Lung microvascular endothelial cell (primary cell): Measurements from ENCODE around the gene NLGN1. TPM values are rescaled to one million over a fixed set of nuclear protein-coding genes. Genes with fewer than 3 reads are reported as not detected.

Source experiments
- DNase-seq, 2 donors: peaks; one replicate each; pipeline versions ENCODE4 v3.0.0 to v3.0.0-alpha.2; 2010; ENCODE audit warnings: low read depth in 2 of 2
- total RNA-seq: library from RNA; depleted of rRNA; stranded (reverse); fragments of >200 nt; gene quantifications from 2 replicates; pipeline ENCODE4 v1.2.1, GENCODE V29; 2014

The NLGN1 gene
- total RNA-seq, 1 donor from 2014 or later = 0.20 TPM

DNA sequence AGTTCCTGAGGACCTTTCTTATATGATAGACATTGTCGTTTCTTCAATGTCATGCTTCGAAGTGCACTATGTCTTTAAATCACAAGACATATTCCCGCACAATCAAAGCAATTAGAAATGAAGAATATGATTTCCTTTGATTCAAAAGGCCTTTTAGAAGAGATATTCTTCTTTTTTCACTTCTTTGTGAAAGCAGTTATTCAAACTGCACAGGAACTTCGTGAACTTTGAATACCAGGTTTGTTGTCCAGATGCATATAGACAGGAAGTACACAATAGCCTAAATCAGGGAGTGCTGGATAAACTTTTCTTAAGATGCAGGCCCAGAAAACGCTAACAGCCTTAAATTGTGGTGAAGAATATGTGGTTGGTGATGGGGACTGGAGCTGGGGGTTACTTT is 870.5 kb downstream of the NLGN1 start:
- no peak for DNase-seq

DNA sequence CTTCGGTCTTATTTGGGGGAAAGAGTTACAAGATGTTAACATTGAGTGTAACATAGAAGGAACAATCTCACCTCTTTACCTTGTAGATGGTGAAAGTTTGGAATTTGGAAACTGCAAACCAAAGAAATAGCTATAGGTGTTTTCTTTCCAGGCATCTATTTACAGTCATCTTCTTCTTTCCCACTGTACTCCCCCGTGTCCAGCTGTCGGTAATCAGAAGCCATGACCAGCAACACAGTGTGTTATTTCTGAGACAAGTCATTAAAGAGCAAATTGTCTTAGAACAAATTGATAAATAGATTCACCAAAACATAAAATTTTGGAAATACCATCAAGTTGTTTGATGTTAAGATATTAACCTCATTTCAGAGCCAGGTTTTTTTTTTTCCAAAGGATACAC is 871.0 kb downstream of the NLGN1 start:
- DNase-seq = no peak

GRCh38 chr3:174270841-174271240 is 873.3 kb downstream of the NLGN1 start:
- DNase-seq = peak in 1 of 2 donors; percentile 7

DNA sequence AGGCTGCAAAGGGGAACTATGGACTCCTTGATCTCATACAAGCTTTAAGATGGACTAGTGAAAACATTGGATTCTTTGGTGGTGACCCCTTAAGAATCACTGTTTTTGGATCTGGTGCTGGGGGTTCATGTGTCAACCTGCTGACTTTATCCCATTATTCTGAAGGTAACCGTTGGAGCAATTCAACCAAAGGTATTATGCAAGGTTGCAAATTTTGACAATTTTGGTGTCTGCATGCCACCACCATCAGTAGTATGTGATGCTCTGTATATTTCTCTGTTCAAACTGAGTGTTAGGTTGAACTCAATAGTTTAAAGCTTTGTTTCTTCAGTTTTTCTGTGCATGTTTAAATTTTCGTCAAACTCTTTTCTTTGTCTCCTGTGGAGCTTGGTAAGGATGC is 877.8 kb downstream of the NLGN1 start:
- no peak for DNase-seq

DNA sequence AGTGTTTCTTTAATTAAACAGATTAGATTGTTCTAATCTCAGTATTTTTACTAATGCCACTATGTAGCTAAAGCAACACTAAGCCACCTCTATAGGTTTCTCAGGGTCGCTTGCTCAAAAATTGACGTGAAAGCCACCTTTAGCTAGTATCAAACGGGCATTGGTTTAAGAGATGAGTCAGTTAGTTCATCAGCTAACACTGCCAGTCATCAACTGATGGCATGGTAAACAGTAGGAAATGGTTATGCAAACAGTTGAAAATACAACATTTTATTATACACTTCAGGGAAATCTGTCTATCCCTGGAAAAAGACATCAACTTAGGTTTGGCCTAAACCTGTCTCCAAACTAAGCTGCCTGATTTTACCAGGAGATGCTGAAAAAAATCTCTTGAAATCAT is 879.3 kb downstream of the NLGN1 start:
- no peak for DNase-seq

- DNase-seq = no peak
These were observed 880.5 kb downstream of the NLGN1 start for GRCh38 chr3:174278094-174278493.

- no peak for DNase-seq
These were observed 882.6 kb downstream of the NLGN1 start for GRCh38 chr3:174280186-174280585.

- DNase-seq = no peak
These were observed 887.8 kb downstream of the NLGN1 start for GRCh38 chr3:174285242-174285864.

- DNase-seq = no peak
These were observed 890.2 kb downstream of the NLGN1 start for GRCh38 chr3:174287705-174288104.

DNA sequence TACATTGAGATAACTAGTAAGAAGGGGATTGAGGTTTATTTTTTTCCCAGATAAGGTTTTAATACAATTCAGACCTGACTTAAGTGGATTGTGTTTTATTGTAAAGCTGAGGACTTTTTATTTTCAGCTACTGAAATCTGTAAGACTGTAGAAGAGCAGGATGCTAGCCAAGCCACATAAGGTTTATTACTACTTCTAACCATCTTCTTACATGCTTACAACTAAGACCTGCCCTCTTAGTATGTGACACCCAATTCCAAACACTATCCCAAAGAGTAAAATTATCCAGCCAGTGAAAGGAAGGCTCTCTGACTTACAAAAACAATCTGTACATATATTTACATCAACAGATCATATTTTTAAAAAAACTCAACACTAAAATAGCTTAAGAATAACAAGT is 897.1 kb downstream of the NLGN1 start:
- no peak for DNase-seq

- no peak for DNase-seq
These were observed 898.0 kb downstream of the NLGN1 start for GRCh38 chr3:174295306-174296092.

DNA sequence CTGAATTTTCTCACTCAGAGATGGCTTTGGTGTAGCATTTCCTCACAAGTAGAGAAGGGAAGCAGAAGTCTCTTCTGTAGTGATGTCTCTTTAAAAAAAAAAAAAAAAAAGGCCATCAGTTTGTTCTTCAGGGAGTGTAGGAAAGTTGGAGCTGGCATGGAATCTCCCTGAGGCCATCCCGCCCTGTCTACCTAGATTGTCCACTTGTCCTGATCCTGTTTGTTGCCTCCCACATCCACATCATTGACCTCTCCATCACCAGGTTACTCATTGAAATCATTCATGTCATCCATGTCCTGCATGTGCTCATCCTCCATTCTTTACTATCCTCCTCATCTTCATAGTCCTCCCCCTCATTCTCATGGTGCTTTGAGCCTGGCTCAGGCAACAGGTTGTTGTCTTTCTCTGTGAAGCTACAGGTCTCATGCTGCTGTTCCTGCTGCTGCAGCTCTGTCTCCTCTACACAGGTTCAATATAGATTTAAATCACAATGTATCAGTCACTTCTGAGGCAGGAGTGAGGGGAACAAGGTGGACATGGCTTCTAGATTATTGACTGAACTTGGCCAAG is 905.3 kb downstream of the NLGN1 start:
- DNase-seq = no peak

GRCh38 chr3:174303907-174304560 is 906.5 kb downstream of the NLGN1 start:
- DNase-seq = no peak

DNA sequence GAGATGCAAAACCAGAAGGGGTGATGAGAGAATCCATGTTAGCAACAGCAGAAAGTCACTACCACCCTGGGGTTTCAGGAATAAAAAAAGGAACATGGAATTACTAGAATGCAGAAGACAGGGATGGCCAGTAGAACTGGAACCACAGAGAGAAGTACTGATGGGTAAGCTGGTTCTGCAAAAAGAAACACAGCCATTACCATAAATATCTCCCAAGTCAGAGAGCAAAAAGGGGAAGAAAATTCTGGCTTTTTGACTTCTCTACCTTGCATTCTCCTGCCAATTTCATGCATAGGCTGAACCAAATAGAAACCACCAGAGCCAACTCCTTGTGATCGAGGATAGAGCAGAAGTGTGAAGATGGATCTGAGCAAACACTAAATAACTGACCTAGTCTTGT is 911.2 kb downstream of the NLGN1 start:
- no peak for DNase-seq

DNA sequence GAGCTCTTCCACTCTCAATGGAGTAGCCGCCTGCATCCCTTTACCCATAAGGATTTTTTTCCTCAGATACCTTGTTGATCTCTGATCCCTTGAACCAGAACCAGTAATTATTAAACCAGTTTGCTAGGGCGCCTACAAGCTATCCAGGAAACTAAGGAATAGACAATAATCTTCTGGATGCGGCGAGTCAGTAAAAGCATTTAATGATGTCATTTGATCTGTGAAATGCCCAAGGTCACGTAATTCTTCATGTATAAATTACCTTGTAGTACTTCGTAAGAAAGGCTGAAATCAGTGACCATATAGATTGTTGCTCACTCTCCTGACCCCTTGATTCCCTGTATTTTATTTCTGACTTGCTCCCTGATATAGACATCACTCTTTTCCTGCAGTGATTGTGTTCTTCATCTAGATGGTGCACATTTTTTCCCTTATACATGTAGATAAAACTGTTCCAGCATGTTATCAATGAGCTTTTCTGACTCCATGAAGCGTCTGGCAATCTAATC is 913.0 kb downstream of the NLGN1 start:
- no peak for DNase-seq

DNA sequence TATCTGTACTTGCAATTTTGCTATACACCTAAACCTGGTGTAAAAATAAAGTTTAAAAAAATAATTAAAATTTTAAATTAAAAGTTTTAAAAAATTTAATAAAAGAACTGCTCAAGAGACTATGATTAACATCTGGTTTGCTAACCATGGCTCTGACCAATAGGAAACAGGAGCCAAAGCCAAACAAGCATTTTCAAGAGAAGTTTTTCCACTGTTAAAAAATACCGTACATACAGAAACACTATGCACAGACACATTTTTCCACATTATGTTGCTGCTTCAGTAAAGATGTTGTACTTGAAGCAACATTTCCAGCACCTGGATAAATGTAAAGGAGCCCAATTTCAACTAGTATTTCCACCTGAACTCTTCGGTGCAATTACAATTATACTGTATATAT is 917.7 kb downstream of the NLGN1 start:
- no peak for DNase-seq

DNA sequence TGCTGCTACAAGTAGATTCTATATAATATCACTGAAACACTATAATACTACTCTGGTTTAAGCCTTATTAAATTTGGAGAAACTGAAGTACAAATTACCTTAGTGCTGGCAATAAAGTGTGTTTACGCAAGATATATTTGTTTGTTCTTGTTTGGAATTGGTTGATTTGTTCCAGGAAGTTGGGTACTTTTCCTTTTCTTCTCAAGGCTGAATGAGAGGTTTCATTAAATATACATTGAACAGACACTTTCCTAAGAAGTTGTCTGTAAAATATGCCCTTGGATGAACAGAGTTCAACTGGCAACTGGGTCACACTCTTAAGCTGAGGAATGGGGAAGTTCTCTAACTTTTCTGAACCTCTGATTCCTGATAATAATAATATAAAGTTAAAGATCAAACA is 919.5 kb downstream of the NLGN1 start:
- no peak for DNase-seq

GRCh38 chr3:174318181-174318580 is 920.6 kb downstream of the NLGN1 start:
- DNase-seq = no peak

DNA sequence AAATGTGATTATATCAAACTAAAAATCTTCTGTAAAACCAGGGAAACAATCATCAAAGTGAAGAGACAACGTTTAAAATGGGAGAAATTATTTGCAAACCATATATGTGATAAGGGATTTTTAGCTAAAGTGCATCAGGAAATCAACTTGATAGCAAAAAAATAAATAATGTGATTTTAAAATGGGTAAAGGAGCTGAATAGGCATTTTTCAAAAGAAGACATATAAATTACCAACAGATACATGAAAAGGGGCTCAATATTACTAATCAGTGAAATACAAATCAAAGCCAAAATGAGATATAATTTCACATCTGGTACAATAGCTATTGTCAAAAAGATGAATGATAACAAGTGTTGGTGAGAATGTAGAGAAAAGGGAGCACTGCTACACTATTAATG is 924.0 kb downstream of the NLGN1 start:
- DNase-seq = no peak

GRCh38 chr3:174322789-174323188 is 925.2 kb downstream of the NLGN1 start:
- DNase-seq = no peak

DNA sequence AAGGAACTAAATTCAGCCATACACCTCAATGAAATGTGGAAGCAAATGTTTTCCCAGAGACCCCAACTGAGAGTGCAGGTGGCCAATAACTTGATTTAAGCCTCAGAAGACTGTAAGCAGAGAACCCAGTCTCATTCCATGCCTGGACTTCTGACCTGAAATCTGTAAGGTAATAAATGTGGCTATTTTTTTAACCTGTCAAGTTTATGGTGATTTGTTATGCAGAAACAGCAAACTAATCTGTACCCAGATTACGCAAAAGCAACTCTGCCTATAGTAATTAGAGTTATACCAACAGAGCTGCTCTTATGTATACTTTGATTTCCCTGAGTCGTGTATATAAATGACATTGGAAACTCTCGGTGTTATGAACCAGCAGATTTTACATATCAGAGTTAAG is 927.6 kb downstream of the NLGN1 start:
- DNase-seq = no peak
